Cerebellar nuclear complex (tissue), 1 donor: ENCODE measurements around the gene PKD1.
A peak's percentile ranks its signal among the peaks of the same experiment; 100 is the strongest.

Experiments
- DNase-seq, 2 experiments: peaks; one replicate each; lab custom pipeline; 2025; lab: John Stamatoyannopoulos, UW

PKD1 gene

DNA sequence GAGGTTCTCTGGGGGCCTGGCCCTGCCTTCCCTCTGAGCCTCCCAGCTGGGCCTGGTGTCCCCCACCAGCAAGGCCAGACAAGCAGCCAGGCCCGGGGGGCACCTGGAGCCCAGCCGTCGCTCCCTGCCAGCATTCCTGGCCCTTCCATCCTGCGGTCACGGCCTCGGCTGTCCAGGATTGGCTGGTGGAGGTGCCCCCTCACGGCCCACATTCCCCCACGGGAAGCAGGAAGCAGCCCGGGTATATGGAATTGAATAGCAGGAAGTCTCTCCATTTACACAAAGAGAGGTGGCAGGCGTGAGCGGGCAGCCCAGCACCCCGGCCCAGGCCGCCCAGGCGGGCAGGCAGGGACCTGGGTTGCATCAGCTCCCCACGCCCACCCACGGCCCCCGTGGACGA is 34.4 kb upstream of the PKD1 start:
- no peak for DNase-seq

DNA sequence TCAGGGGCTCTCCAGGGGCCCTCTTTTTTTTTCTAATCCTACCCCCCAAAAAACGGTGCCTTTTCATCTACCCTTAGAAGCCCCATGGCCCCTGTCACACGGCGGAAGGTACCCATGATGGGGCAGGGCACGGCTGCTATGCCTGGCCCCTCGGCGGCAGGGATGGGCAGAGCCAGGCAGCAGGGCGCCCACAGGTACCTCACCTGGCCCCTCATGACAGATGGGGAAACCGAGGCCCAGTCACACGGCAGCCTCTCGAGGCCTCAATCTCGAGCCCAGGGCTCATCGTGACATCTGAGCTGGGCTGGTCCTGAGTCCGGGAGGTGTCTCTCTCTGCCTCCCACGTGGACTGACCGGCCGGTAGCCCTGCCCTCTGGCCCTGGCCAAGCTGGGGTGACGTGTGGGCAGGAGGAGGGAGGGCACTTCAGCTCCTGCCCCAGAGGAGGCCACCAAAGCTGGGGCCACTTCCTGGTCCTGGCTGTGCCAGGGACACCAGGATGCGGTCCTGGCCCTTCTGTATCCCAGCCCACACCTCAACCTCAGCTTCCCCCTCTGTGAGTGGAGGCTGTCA is 31.5 kb upstream of the PKD1 start:
- DNase-seq = no peak

DNA sequence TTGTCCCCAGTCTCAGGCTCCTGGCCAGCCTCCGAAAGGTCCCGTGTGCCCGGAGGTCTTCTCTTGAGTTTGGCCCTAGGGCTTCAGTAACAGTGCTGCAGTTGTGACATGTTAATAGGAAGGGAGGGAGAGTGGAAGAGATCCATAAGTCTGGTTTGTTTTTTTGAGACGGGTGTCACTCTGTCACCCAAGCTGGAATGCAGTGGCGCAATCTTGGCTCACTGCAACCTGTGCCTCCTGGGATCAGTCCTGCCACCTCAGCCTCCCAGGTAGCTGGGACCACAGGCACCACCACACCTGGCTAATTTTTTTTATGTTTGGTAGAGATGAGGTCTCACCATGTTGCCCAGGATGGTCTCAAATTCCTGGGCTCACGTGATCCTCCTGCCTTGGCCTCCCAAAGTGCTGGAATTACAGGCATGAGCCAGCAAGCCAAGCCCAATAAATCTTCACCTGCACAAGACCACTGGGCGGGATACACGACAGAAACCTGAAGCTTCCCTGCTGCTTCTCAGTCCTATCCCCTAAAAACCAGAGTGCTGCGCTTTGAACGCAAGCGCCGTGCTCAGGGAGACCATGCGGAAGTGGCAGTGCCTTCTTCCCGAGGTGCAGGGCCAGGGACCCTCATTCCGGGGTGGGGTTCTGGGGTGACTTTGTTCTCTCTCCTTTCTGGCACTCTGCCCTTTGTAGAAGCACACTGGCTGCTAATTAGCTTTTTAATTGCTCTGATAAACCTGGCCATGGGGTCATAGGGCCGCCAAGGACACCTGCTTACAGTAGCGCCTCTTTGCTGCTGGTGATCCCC is 30.8 kb upstream of the PKD1 start:
- DNase-seq = no peak

DNA sequence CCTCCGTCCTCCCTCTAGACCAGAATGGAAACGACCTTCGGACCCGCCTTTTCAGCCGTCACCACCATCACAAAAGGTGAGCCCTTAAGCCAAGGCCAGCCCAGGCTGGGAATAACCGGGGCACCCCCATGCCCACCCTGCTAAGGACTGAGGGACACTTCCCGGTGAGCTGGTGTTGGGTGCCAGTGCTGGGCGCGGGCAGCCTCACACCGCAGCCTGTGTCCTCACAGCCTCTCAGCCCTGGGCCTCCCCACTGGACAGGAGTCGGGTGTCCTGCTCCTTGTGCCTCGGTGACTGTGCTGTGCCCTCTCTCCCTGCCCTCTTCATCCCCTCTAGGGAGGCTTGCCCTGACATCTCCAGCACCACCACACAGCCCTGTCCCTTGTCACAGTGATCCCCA is 30.2 kb upstream of the PKD1 start:
- no peak for DNase-seq

DNA sequence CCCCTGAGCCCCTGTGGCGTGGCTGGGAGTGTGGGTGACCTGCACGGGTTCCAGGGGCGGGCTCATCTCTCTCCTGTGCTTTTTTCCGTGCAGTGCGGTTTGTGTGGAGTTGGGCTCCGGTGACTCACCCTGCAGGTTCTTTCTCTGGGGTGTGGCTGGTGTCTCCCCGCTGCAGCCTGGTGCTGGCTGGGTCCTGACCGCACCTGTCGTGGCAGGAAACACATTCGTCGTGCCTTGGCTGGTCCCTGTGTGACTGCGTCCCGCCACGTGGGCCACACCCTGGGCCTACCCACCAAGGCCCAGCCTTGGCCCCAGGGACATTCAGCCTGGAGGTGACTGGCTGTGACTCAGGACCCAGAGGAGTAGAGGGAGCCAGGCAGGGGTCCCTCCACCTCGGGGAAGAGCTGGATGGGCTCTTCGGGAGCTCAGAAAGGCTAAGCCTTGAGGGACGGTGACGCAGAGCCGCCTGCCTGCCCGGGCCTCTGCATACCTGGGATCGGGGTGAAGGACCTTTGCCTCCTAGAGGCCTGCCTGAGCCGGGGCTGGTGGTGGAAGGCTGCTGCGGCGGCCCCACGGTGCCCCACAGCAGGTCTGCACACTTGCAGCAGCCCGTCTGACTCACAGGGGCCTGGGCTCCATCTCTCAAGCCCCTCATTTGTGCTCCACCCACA is 27.6 kb upstream of the PKD1 start:
- DNase-seq = no peak

DNA sequence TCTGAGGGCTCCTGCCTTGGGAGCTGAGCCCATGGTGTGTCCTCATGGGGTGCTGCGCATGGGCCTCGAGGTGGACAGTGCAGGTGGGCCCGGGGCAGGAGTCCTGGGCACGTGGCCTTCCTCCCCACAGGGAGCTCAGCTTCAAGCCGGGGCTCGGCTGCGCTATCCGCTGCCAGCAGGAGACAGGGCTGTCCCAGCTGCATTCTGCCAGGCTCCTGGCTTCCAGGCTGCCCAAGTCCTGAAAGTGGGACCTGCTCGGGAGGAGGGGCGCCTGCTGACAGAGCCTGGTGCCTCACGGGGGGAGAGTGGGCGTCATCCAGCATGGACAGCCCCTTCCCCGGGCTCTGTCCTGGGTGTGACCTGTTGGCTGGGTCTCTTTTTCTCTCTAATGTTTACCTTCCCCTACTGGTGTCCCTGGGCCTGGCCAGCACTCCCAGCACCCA is 27.0 kb upstream of the PKD1 start:
- no peak for DNase-seq

DNA sequence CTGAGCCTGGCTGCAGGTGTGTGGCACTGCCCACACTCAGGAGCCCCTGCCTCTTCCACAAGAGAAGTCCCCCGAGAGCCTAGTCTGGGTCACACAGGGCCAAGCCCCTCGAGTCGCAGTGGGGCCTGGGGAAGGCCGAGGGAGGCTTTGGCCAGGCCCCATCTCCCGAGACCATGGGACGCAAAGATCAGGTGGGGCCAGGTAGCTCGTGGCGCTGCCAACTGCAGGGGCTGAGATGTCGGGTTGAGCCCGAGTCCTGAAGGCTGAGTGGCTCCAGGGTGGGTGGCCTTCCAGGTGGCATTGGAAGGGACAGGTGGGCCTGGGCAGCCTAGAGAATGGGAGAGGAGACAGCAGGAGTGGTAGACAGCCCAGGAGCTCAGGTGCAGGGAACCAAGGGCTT is 26.2 kb upstream of the PKD1 start:
- DNase-seq = no peak

DNA sequence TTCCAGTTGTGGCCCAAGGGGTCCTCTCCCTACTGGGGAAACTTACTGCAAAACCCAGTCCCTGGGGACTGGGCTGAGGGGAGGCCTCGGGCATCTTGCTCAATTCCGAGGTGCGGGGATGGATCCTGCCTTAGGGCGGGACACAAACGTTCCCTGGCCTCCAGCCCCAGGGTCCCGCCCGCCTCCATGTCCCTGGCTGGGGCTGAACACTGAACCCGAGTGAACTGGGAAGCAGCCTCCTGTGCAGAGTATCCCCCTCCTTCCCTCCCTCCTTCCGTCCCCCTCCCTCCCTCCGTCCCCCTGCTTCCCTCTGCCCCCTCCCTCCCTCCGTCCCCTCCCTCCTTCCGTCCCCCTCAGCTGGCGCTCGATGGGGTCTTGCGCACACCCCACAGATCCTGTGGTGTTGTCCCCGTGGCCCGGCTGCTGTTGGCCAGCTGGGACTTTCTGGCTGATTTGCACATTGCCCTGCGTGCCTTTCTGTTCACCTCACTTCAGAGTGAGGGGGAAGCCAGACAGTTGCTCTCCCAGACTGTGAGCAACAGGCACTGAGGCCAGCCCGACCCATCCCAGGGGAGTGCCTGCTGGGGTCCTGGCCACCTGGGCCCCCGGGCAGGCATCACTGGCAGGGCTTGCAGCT is 25.3 kb upstream of the PKD1 start:
- DNase-seq = no peak

DNA sequence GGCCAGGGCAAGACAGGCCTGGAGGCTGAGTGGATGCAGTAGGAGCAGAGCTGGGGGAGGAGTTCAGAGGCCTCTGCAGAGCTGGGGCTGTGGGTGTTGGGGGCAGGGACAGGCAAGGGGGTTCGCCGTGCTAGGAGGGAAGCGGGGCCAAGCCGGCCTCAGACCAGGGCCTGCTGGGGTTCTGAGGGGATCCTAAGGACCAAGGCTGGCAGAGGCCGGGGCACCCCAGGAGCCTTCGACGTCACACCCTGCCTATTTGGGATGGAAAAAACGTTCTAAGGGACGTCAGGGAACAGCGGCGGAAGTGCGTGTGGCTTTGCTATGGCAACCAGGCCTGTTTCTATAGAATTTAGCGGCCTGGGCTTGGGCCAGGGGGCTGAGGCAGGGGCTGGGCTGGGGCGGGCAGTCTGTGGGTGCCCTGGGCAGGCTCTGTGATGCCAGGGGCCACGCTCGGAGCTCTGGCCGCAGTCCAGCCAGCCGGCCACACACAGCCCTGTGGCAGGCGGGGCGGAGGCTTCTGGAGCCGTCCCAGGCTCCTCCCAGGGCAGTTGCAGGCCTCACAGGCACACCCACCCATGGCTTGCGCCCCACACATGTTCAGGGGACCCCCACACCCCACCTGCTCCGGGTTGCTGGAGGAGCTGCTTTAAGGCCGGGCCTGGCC is 23.6 kb upstream of the PKD1 start:
- no peak for DNase-seq

DNA sequence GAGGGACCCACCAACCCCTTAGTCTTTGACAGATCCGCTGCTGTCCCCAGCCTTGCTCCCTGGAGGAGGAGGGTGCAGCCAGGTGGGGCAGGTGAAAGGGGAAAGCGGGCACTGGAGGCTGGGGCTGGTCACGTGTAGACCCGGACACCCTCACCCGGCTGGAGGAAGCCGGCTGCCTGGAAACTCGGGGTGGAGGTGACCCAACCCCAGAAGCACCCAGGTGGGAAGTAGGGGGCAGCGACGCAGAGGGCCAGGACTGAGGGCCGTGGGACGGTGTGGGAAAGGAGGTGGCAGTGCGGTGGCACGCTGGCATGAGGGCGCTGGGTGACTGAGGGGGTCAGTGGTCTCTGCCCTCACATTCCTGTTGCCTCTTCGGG is 22.6 kb upstream of the PKD1 start:
- DNase-seq = no peak

DNA sequence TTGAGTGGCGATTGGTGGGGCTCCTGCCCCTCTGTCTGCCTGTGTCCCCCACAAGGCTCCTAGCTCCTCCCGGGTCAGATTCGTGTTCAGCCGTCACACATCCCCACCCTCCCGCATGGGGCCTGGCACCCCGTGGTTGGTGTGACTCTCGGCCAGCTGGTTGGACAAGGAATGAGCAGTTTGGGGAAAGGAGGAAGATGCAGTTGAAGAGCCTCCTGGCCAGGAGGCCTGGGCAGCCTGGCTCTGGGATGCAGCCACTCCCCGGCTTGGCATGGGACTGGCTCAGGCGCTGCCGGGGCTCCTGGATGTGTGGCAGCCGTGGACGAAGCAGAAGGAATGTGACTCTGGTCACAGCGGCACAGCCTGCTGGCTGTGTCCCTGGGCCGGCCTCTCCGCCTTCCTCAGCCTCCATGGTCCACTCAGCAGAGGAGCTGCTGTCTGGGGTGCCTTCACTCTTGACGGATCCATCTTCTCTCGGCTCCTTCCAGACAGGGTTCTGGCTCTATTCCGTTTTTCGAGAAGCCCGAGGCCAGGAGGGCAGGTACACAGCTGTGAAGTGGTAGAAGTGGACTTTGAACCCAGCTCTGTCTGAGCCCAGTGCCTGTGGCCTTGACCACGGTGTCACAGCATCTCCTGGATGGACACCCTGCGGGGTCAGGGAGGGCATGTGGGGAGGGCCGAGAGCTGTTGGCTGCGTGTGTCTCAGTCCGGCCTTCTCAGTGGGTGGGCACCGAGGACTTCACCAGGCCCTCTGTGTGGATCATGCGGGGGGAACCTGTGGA is 22.0 kb upstream of the PKD1 start:
- DNase-seq = no peak

DNA sequence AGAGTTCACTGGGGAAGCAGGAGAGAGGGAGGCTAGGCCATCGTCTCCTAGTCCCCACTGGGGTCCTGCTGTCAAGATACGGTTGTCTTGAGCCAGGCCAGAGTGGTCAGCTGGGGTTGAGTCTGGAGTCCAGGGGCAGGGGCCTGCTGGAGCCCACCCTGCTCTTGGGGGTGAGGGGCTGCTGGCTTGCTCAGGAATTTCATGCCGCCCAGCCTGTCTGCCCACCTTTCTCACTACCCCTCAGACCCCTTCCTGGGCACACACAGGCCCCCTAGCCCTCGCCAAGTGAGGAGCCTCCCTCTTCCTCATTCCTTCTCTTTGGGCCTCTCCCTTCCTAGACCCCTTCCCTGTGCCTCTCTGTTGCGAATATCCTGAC is 21.1 kb upstream of the PKD1 start:
- DNase-seq = no peak

DNA sequence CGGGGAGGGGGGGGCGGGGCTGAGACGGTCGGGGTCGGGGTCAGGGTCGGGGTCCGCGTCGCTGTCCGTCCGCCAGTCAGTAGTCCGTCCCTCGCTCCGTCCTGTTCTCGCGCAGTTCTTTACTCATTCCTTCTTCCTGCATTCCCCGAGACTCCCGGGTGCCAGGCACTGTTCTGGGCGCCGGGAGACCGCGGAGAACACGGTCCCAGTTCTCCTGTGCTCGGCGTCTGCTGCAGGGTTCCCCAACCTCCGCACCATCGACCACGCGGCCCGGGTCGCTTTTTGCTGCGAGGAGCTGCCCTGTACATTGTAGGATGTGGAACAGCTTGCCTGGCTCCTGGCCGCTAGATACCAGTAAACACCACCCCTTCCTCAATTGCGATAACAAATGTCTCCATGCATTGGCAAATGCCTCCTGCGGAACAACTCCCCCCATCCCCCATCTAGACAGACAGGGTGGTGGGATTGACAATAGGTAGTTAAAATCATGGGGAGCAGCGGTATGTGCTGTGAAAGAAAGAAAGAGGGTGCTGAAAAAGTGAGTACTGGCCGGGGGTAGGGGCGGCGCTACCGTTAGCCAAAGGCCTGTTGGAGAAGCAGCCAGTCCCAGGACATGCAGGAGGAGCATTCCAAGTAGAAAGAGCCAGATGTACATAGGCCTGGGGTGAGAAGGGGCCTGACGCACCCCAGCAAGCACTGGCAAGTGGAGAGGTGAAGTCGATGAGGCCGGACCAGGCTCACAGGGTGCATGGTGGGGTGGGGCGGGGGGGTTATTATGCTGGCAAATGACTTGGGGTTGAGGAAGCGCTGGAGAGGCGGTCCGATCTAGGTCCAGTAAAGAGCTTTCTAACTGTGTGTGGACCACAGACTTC is 20.5 kb upstream of the PKD1 start:
- DNase-seq = no peak

DNA sequence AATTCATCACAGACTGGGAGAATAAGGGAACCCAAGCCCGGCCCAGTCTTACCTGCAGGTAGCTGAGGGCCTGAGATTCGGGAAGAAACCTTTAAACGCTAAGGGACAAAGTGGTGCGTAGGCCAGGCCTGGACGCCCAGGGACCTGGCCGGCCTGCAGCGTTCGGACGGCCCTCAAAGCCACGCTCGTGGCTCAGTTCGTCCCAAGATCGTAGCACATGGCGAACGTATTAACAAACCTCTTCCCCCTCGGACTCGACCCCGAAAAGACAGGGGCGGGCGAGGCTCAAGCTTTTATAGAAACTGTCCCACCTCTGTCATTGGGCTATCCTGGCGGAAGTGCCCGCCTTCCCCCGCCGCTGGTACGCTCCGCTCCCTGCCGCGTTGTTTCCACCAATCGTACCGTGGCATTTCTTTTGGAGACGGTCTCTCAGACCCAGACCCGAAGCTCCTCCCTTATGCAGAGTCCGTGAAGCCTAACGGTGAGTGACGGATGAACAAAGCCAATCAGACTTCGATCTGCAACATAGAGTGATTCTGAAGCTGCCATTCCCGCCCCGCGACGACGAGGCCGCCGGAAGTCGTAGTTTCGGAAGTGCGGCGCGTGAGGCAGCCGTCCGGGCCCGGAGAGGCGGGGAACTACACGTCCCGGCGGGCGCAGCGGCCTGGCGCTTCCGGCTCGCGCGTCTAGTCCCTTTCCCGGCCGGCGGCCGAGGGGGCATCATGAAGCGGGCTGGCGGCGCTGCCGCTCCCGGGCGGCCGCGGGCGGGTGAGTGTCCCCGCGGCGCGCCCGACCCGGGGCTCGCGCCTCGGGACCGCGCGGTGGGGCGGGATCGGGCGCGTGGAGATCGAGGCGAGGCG is 19.6 kb upstream of the PKD1 start, which contains the start of gene TRAF7:
TSS of gene TRAF7 (plus strand) at position 692 of the 860 bp plus-strand sequence. CDS start 8,139 bp downstream, outside the sequence.
- DNase-seq = peak; percentile 100

DNA sequence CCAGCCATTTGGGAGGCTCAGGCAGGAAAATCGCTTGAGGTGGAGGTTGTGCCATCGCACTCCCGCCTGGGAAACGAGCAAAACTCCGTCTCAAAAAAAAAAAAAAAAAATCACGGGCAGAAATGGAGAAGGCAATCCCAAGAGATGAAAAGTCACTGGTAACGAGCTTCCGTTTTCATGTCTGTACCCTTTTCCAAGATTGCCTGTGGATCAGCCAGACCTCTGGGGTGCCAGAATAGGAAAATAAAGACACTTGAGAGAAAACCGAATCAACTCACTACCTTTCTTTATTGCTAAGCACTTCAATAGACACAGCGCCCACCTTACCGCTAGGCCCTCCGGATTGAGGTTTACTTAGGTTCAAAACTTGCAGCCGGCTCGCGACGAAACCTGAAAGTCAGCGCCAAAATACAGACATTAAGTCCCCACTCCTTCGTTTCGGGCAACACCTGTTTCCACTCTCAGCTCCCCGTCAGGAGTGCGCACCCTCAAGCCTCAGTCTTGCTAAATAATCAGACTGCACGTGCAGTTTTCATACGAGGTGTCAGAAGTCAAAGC is 18.9 kb upstream of the PKD1 start:
- DNase-seq = no peak

DNA sequence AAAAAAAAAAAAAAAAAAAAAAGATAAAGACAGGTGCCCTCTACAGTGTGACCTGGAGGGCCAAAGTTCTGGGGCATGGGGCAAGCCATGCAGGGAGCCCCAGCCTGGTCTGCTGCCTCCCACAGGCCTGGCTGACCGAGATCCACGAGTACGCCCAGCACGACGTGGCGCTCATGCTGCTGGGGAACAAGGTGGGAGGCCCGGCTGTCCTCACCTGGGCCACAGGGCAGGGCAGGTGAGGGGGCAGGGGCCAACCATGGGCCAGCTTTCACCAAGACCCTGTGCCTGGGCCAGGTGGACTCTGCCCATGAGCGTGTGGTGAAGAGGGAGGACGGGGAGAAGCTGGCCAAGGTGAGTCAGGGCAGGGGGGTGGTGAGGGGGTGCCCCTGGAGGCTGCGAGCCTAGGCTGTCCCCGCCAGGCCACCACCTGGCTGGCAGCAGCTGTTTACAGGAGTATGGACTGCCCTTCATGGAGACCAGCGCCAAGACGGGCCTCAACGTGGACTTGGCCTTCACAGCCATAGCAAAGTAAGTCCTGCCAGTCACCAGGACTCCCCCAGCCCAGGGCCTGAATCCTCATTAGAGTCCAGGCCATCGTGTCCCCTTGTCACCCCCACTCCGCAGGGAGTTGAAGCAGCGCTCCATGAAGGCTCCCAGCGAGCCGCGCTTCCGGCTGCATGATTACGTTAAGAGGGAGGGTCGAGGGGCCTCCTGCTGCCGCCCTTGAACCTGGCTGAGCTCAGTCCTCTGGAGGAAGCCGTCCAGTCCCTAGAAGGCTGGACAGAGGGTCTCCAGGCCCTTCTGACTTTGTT is 17.2 kb upstream of the PKD1 start:
- DNase-seq = no peak

DNA sequence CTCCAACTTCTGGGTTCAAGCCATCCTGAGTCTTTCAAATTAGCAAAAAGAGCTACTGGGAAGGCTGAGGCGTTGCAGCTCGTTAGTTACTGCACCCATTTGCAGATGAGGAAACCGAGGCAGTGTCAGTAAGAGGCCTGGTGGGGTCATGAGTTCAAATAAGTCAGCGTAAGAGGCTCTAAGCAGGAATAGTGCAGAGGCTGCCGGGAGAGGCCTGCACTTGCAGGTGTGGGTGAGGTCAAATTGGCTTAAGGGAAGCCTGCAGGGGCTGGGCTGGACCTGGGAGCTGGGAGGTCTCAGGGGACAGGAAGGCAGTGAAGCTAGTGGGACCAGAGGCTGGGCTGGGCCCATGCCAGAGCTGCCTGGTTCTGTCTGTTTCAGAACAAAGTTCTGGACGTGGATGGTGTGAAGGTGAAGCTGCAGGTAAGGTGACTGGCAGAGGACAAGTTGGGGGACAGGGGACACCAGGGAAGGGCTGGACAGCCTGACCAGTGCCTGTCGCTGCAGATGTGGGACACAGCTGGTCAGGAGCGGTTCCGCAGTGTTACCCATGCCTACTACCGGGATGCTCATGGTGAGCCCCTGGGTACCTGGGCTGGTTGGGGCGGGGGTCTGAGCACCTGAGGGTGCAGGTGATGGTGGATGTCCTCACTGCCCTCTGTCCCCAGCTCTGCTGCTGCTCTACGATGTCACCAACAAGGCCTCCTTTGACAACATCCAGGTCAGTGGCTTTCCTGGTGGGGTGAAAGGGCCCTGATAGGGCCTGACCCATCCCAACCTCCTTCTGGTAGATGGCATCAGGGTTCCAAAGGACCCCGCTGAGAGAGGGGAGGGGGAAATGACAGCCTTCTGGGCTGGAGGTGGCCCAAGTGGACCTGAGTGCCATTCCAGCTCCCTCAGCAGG is 15.7 kb upstream of the PKD1 start:
- DNase-seq = no peak
